Thyroid gland (tissue), 4 donors: ENCODE results near the gene KCNQ1OT1. TPM values are rescaled to one million over a fixed set of nuclear protein-coding genes. Genes with fewer than 3 reads are reported as not detected.

ENCODE experiments used
- DNase-seq, 2 donors: peaks; one replicate each; pipeline ENCODE4 v3.0.0-alpha.2; 2019
- H3K27ac ChIP-seq, 3 donors: fragments of 200-600 bp; sonication (generic); 1 replicate in 2 of 3; 2 replicates in 1 of 3; pipeline ENCODE4 v1.5.1; 2016 to 2019; ENCODE audit warnings: mild to moderate bottlenecking in 1 of 3, moderate library complexity in 1 of 3
- H3K27me3 ChIP-seq: fragments of 200-600 bp; sonication (generic); one replicate; pipeline ENCODE4 v1.5.1; 2019
- H3K36me3 ChIP-seq, 2 donors: fragments of 200-600 bp; sonication (generic); one replicate each; pipeline ENCODE4 v1.5.1; 2016 to 2019
- H3K4me1 ChIP-seq, 2 donors: fragments of 200-600 bp; sonication (generic); one replicate each; pipeline ENCODE4 v1.5.1; 2017 to 2019
- H3K4me3 ChIP-seq, 3 donors: fragments of 200-600 bp; sonication (generic); replicated peaks in 1 of 3; 1 replicate in 2 of 3; 2 replicates in 1 of 3; pipeline ENCODE4 v1.5.1; 2016; ENCODE audit warnings: mild to moderate bottlenecking in 1 of 3
- H3K9me3 ChIP-seq: fragments of 200-600 bp; sonication (generic); one replicate; pipeline ENCODE4 v1.5.1; 2017
- POLR2A ChIP-seq, 2 donors: fragments of 450-650 bp; IDR thresholded peaks; one replicate each; pipeline ENCODE4 v1.6.1; 2017; ENCODE audit warnings: antibody characterized with exemption in 2 of 2, mild to moderate bottlenecking in 2 of 2, moderate library complexity in 1 of 2
- WGBS, 2 donors: methylation state at CpG; one replicate each; pipeline ENCODE4 v1.1.5; 2017; 5-methylcytosine and 5-hydroxymethylcytosine counted together
- intact Hi-C: fragments of 100-400 bp; cut with DNase I; formaldehyde crosslinking; loops from one replicate; pipeline ENCODE4 v1.15.1; 2023
- total RNA-seq, 4 donors: library from RNA; depleted of rRNA; stranded (reverse); fragments of >200 nt; gene quantifications; one replicate each; pipeline ENCODE4 v1.2.3, GENCODE V29; 2016
- TF ChIP-seq, protein P1 (sequence below), 6 experiments: fragments of 200-600 bp in 3 of 6; fragments of 450-650 bp in 3 of 6; sonication (generic) in 3 of 6; IDR thresholded peaks; one replicate each; pipeline ENCODE4 v1.5.1; 2016 to 2019; ENCODE audit warnings: antibody characterized with exemption in 6 of 6, mild to moderate bottlenecking in 2 of 6, inconsistent platforms in 1 of 6, moderate library complexity in 1 of 6

The KCNQ1OT1 gene
- total RNA-seq, 4 donors from 2014 or later, result 2.0 to 4.1 (median 3.2) TPM

DNA sequence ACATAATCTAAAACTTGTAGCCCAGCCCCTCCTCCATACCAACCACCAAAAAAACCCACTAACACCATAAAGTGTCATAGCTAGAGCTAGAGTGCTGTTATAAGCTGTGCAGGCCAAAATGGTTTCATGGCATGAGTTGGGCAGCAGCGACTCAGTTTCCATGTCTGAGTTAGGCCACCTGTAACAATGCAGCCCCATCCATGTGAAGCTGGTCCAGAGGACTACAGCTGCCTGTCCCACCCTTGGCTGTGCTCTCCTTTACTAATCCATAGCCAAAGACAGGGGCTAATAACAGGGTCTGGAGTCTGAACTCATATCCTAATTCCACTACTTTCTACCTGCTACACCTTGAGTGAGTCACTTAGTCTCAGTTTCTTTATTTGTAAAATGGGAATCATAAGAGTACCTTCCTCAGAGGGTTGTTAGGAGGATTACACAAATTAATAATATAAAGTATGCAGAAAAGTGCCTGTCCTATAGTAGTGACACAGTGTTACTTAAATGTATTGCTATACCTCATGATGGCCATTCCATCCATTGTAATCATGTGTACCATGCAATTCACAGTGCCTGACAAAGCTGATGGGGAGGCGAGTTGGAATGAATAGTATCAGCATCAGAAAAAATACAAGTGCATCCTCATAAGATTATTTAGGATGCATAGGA is 20.6 kb downstream of the KCNQ1OT1 start:
- no peaks in the 10 kb centered on the region for H3K36me3 ChIP-seq
- intact Hi-C loops, result no loop called here
- H3K27ac ChIP-seq, result no peak overlapping the region
- no peak for DNase-seq
- TF ChIP-seq, protein P1, sequence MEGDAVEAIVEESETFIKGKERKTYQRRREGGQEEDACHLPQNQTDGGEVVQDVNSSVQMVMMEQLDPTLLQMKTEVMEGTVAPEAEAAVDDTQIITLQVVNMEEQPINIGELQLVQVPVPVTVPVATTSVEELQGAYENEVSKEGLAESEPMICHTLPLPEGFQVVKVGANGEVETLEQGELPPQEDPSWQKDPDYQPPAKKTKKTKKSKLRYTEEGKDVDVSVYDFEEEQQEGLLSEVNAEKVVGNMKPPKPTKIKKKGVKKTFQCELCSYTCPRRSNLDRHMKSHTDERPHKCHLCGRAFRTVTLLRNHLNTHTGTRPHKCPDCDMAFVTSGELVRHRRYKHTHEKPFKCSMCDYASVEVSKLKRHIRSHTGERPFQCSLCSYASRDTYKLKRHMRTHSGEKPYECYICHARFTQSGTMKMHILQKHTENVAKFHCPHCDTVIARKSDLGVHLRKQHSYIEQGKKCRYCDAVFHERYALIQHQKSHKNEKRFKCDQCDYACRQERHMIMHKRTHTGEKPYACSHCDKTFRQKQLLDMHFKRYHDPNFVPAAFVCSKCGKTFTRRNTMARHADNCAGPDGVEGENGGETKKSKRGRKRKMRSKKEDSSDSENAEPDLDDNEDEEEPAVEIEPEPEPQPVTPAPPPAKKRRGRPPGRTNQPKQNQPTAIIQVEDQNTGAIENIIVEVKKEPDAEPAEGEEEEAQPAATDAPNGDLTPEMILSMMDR (IDR thresholded peaks at IDR 0.05), result no peak
- TF ChIP-seq POLR2A (IDR thresholded peaks at IDR 0.05), result no peak
- no peaks in the 10 kb centered on the region for H3K9me3 ChIP-seq
- no peaks in the 10 kb centered on the region for H3K27me3 ChIP-seq
- peaks cover 3 to 11% of the 10 kb centered on the region in 2 donors for H3K4me1 ChIP-seq
- H3K4me3 ChIP-seq, result no peak overlapping the region
- WGBS, 2 donors, result 92 to 100% methylated on average over 2 of the region's 2 CpGs

DNA sequence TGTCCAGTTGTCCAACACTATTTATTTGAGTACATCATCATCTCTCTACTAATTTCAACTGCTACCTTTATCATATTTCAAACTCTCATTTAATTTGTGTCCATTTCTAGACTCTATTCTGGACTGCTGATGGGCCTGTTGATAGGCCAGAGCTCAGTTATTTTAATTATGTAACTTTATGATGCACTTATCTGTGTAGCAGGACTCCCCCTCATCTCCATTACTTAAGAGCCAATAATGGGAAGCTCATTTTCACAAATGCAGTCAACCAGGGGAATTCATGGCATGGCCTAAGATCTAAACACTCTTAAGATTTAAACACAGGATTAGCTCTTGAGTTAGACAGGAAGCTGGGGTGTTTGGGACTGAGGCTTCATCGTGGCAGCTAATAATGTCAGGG is 21.4 kb downstream of the KCNQ1OT1 start:
- Histone ChIP-seq H3K27ac (no peak overlapping the region), H3K4me1 (peaks cover 10 to 18% of the 10 kb centered on the region in 2 donors), H3K9me3 (no peaks in the 10 kb centered on the region), H3K36me3 (no peaks in the 10 kb centered on the region), H3K27me3 (no peaks in the 10 kb centered on the region), H3K4me3 (no peak overlapping the region)
- intact Hi-C loops, result no loop called here
- whole genome bisulfite sequencing, 2 donors, result 17 to 27% methylated on average over 1 of the region's 1 CpG
- no peak for TF ChIP-seq POLR2A (IDR thresholded peaks at IDR 0.05)
- TF ChIP-seq, protein P1 (IDR thresholded peaks at IDR 0.05), result no peak
- DNase-seq, result no peak

DNA sequence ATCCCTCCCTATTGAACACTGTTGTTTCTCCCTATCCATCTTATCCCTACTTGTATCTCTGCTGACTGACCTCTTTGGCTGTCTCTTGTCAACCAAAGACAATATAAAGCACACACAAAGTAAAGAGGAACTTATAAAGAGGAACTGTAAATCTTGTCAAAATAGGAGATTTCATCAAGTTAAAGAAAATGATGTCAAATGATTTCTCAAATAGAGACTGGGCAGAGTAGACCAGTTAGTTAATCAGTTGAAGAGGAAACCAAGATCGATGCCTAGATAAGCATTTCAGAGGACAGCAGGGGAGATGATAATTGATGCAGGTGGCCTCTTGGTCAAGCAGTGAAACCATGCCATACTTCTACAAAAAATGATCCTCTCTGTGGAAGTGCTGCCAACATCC is 22.7 kb downstream of the KCNQ1OT1 start:
- H3K36me3 ChIP-seq, result no peaks in the 10 kb centered on the region
- H3K27ac ChIP-seq, result no peak overlapping the region
- H3K27me3 ChIP-seq, result no peaks in the 10 kb centered on the region
- TF ChIP-seq, protein P1 (IDR thresholded peaks at IDR 0.05), result no peak
- no peak for TF ChIP-seq POLR2A (IDR thresholded peaks at IDR 0.05)
- no peak for DNase-seq
- WGBS, 2 donors, result 65 to 71% methylated on average over 1 of the region's 1 CpG
- H3K9me3 ChIP-seq, result no peaks in the 10 kb centered on the region
- H3K4me3 ChIP-seq, result no peak overlapping the region
- H3K4me1 ChIP-seq, result peaks cover 14 to 24% of the 10 kb centered on the region in 2 donors
- intact Hi-C loops, result no loop called here

DNA sequence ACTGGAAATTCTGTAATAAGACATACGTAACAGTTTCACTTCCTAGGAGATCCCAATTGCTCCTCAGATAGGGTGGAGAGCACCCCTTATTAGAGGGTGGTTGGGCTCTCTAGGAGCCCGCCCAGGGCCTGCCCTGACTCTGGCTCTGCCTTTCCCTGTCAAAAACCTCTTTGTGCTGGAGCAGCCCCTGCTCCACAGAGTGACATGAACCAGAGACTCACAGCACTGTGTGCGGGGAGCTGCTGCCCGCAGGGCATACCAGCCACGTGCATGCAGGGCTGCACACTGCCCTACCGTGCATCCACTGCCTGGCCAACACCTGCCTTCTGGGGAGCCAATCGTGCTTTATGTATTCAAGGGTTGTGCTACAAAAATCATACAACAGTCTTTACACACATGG is 24.3 kb downstream of the KCNQ1OT1 start:
- no peaks in the 10 kb centered on the region for H3K36me3 ChIP-seq
- H3K9me3 ChIP-seq, result no peaks in the 10 kb centered on the region
- WGBS, 2 donors, result 88 to 94% methylated on average over 7 of the region's 7 CpGs
- intact Hi-C loops, result no loop called here
- no peak for DNase-seq
- no peak overlapping the region for H3K27ac ChIP-seq
- no peak overlapping the region for H3K4me3 ChIP-seq
- H3K4me1 ChIP-seq, result peaks cover 14 to 24% of the 10 kb centered on the region in 2 donors
- TF ChIP-seq POLR2A (IDR thresholded peaks at IDR 0.05), result no peak
- TF ChIP-seq, protein P1 (IDR thresholded peaks at IDR 0.05), result no peak
- H3K27me3 ChIP-seq, result no peaks in the 10 kb centered on the region

DNA sequence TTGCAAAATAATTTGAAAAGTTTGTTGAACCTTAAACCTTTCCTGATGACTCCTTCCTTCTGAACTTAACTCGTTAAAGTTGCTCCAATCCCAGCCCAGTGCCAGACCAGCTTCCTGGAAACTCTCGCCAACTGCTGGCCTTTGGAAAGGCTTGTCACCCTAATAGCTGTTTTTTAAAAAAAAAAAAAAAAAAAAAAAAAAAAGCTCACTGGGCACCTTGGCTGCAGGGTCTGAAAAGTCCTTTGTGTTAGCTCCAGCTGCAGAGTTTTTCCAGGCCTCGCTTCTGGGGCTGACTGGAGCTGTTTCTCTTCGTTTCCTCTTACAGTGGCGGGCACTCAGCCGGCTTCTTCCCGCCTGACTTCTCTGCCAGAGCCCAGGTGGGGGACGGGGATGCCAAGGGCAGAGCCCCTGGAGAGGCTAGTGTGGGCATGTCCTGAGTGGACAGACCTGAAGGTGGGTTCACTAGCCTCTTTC is 25.1 kb downstream of the KCNQ1OT1 start:
- H3K36me3 ChIP-seq, result no peaks in the 10 kb centered on the region
- no peak for TF ChIP-seq POLR2A (IDR thresholded peaks at IDR 0.05)
- TF ChIP-seq, protein P1 (IDR thresholded peaks at IDR 0.05), result no peak
- intact Hi-C loops, result no loop called here
- no peaks in the 10 kb centered on the region for H3K9me3 ChIP-seq
- H3K4me1 ChIP-seq, result peaks cover 14 to 24% of the 10 kb centered on the region in 2 donors
- 25 to 29% methylated on average over 8 of the region's 8 CpGs for WGBS, 2 donors
- H3K27ac ChIP-seq, result peak overlapping the region in 1 of 3 donors; percentile 60
- peak; percentile 66 to 76 for DNase-seq
- H3K27me3 ChIP-seq, result no peaks in the 10 kb centered on the region
- H3K4me3 ChIP-seq, result no peak overlapping the region
